Kidney (tissue), 14 donors: ENCODE data around the gene ZSCAN20. TPM values are rescaled to one million over a fixed set of nuclear protein-coding genes. Genes with fewer than 3 reads are reported as not detected.

Experiments
- DNase-seq, 5 donors: peaks; one replicate each; pipeline ENCODE4 v3.0.0-alpha.2; 2013 to 2020
- FAIRE-seq: peaks from 2 replicates; lab custom pipeline; 2012; peaks lifted over from hg19 to GRCh38; lab: Jason Lieb, UNC
- H3K27ac ChIP-seq, 2 donors: one replicate each; pipeline ENCODE4 v1.7.0; 2013; ENCODE audit warnings: low read depth in 2 of 2, low read length in 2 of 2, inconsistent platforms in 1 of 2
- H3K27me3 ChIP-seq: one replicate; pipeline ENCODE4 v1.7.1; 2013; ENCODE audit warnings: low read length, inconsistent platforms; ENCODE audit not compliant: control insufficient read depth, insufficient read depth
- H3K36me3 ChIP-seq, 3 donors: one replicate each; pipeline versions ENCODE4 v1.7.0 to v1.7.1; 2013; ENCODE audit warnings: low read length in 3 of 3, control low read depth in 1 of 3, inconsistent platforms in 1 of 3; ENCODE audit not compliant: insufficient read depth in 3 of 3, control insufficient read depth in 2 of 3
- H3K4me1 ChIP-seq, 3 donors: one replicate each; pipeline versions ENCODE4 v1.7.0 to v1.7.1; 2013; ENCODE audit warnings: low read length in 3 of 3, inconsistent platforms in 1 of 3, low read depth in 1 of 3; ENCODE audit not compliant: control insufficient read depth in 2 of 3, insufficient read depth in 2 of 3
- H3K4me3 ChIP-seq, 3 donors: one replicate each; pipeline versions ENCODE4 v1.7.0 to v1.8.1; 2013; ENCODE audit warnings: low read length in 3 of 3, control low read depth in 1 of 3, inconsistent platforms in 1 of 3
- H3K9ac ChIP-seq, 3 donors: one replicate each; pipeline versions ENCODE4 v1.7.0 to v1.7.1; 2013; ENCODE audit warnings: low read length in 3 of 3, control low read depth in 1 of 3, inconsistent platforms in 1 of 3
- H3K9me3 ChIP-seq, 3 donors: one replicate each; pipeline versions ENCODE4 v1.7.0 to v1.7.1; 2013; ENCODE audit warnings: low read length in 3 of 3, control low read depth in 1 of 3, inconsistent platforms in 1 of 3; ENCODE audit not compliant: control insufficient read depth in 2 of 3, insufficient read depth in 1 of 3
- intact Hi-C: fragments of 100-400 bp; cut with DNase I; formaldehyde crosslinking; loops from one replicate; pipeline ENCODE4 v1.11.1; 2022
- polyA plus RNA-seq: library from polyadenylated mRNA; stranded (reverse); fragments of 350-450 nt; fragmentation: Illumina TruSeq; extraction: RNeasy Lipid Tissue Mini Kit (QIAGEN cat#74804); gene quantifications from one replicate; pipeline ENCODE4 v1.2.3, GENCODE V29; 2014; ENCODE audit warnings: low read depth, low replicate concordance; ENCODE audit not compliant: insufficient read depth
- total RNA-seq: library from RNA; stranded (reverse); fragmentation: NEBNext Ultra II Directional; extraction: Animal tissue kit (Norgen Biotek cat#: 25700); gene quantifications from one replicate; pipeline ENCODE4 v1.2.1, GENCODE V29; 2021
- TF ChIP-seq, protein P1 (sequence below): IDR thresholded peaks from 3 replicates; pipeline ENCODE4 v1.5.1; 2012; ENCODE audit warnings: mild to moderate bottlenecking, moderate library complexity, borderline replicate concordance; ENCODE audit not compliant: insufficient read depth; ENCODE audit errors: extremely low read depth
- donor health status: control.
- donor health status: control.
- donor health status: control.
- donor health status: control.
- donor health status: control.
- donor health status: DM: yes; HTN: yes; CAD: no.
- donor health status: Normal renal cell carcinoma (clear cell type).

ZSCAN20 gene
- total and polyA plus RNA-seq, 2 donors from 2014 or later = 0.99 to 6.3 TPM

GRCh38 chr1:33519240-33519884 is 46.9 kb downstream of the ZSCAN20 start:
- no peaks in the 10 kb centered on the region for H3K27me3 ChIP-seq
- no peaks in the 10 kb centered on the region for H3K4me1 ChIP-seq
- H3K36me3 ChIP-seq = no peaks in the 10 kb centered on the region
- H3K4me3 ChIP-seq = no peak overlapping the region
- H3K9me3 ChIP-seq = no peaks in the 10 kb centered on the region
- DNase-seq (no peak), FAIRE-seq (no peak)
- TF ChIP-seq, protein P1, sequence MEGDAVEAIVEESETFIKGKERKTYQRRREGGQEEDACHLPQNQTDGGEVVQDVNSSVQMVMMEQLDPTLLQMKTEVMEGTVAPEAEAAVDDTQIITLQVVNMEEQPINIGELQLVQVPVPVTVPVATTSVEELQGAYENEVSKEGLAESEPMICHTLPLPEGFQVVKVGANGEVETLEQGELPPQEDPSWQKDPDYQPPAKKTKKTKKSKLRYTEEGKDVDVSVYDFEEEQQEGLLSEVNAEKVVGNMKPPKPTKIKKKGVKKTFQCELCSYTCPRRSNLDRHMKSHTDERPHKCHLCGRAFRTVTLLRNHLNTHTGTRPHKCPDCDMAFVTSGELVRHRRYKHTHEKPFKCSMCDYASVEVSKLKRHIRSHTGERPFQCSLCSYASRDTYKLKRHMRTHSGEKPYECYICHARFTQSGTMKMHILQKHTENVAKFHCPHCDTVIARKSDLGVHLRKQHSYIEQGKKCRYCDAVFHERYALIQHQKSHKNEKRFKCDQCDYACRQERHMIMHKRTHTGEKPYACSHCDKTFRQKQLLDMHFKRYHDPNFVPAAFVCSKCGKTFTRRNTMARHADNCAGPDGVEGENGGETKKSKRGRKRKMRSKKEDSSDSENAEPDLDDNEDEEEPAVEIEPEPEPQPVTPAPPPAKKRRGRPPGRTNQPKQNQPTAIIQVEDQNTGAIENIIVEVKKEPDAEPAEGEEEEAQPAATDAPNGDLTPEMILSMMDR = no peak
- H3K27ac ChIP-seq = no peak overlapping the region
- no peak overlapping the region for H3K9ac ChIP-seq
- intact Hi-C loops = no loop called here

GRCh38 chr1:33524586-33524985 is 52.1 kb downstream of the ZSCAN20 start:
- DNase-seq (no peak), FAIRE-seq (no peak)
- no peak overlapping the region for H3K4me3 ChIP-seq
- no peaks in the 10 kb centered on the region for H3K27me3 ChIP-seq
- intact Hi-C loops = no loop called here
- no peaks in the 10 kb centered on the region for H3K36me3 ChIP-seq
- H3K9me3 ChIP-seq = no peaks in the 10 kb centered on the region
- TF ChIP-seq, protein P1 = no peak
- H3K27ac ChIP-seq = no peak overlapping the region
- H3K9ac ChIP-seq = no peak overlapping the region
- H3K4me1 ChIP-seq = no peaks in the 10 kb centered on the region

DNA sequence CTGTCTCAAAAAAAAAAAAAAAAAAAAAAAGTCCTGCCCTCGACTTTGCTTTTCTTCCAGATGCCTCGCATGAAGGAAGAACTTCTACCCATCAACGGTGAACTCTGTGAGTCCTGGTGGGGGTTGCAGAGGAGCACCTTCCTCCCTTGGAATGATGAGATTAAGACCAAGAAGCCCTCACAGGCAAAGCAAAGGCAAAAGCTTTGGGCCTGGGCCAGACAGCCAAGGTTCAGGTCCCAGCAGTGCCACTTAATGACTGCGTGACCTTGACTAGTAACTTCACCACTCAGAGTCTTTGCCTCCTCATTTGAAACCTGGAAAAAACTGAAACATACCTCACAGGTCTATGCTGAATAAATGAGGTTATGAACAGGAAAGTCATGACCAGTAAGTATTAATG is 55.5 kb downstream of the ZSCAN20 start:
- FAIRE-seq = no peak
- intact Hi-C loops = no loop called here
- no peaks in the 10 kb centered on the region for H3K4me1 ChIP-seq

More for the DNA sequence above, 55.5 kb downstream of the ZSCAN20 start:
- no peak overlapping the region for H3K4me3 ChIP-seq
- no peak overlapping the region for H3K9ac ChIP-seq
- H3K27me3 ChIP-seq = no peaks in the 10 kb centered on the region
- no peaks in the 10 kb centered on the region for H3K36me3 ChIP-seq
- H3K27ac ChIP-seq = no peak overlapping the region
- H3K9me3 ChIP-seq = no peaks in the 10 kb centered on the region
- TF ChIP-seq, protein P1 = no peak
- no peak for DNase-seq
